Astrocyte of the spinal cord (primary cell): ENCODE measurements around the gene CDK13.

Source experiments
- DNase-seq: peaks from one replicate; pipeline ENCODE4 v3.0.0; 2011; ENCODE audit warnings: low read depth, low spot score
- H3K4me3 ChIP-seq: 2 replicates; pipeline ENCODE4 v1.5.1; 2011; ENCODE audit warnings: low read depth, mild to moderate bottlenecking, low read length, moderate library complexity
- CTCF ChIP-seq: IDR thresholded peaks from 2 replicates; pipeline ENCODE4 v1.5.1; 2012; ENCODE audit warnings: low read depth, mild to moderate bottlenecking, low read length, inconsistent platforms
- in situ Hi-C: cut with HindIII; loops from 2 replicates; pipeline ENCODE4 v1.10.0; 2017; ENCODE audit warnings: low sequenced_read_pairs

The CDK13 gene

GRCh38 chr7:40073239-40073638 is 123.2 kb downstream of the CDK13 start:
- no peak for DNase-seq
- in situ Hi-C loops = no loop called here
- no peak for TF ChIP-seq CTCF
- H3K4me3 ChIP-seq = no peak overlapping the region

DNA sequence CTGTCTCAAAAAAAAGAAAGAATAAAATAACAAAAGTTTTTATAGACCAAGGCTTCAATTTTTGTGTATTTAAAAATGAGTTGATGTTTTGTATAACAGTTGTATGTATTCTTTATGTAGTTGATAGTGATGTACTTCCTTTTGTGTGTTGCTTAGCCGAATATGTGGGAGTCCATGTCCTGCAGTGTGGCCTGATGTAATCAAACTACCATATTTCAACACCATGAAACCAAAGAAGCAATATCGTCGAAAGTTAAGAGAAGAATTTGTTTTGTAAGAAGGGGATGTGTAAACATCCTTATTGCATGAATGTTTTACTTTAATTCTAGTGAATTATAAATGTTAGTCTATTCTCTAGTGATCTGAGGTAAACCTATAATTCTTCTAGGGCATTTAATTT is 127.8 kb downstream of the CDK13 start:
- in situ Hi-C loops = no loop called here
- no peak for TF ChIP-seq CTCF
- DNase-seq = no peak
- H3K4me3 ChIP-seq = no peak overlapping the region

GRCh38 chr7:40092182-40092581 is 142.1 kb downstream of the CDK13 start:
- no peak overlapping the region for H3K4me3 ChIP-seq
- DNase-seq = no peak
- no peak for TF ChIP-seq CTCF
- in situ Hi-C loops = no loop called here

- TF ChIP-seq CTCF = no peak
- H3K4me3 ChIP-seq = no peak overlapping the region
- DNase-seq = no peak
- in situ Hi-C loops = no loop called here
Measured at GRCh38 chr7:40093631-40094350, 143.7 kb downstream of the CDK13 start.

- no peak for DNase-seq
- in situ Hi-C loops = no loop called here
- no peak overlapping the region for H3K4me3 ChIP-seq
- no peak for TF ChIP-seq CTCF
Measured at GRCh38 chr7:40095230-40095629, 145.2 kb downstream of the CDK13 start.

- no peak overlapping the region for H3K4me3 ChIP-seq
- DNase-seq = no peak
- in situ Hi-C loops = no loop called here
- no peak for TF ChIP-seq CTCF
Measured at GRCh38 chr7:40095695-40096327, 145.8 kb downstream of the CDK13 start.
